Pancreas (tissue), 10 donors: Measurements from ENCODE around the gene RUNDC1. TPM values are rescaled to one million over a fixed set of nuclear protein-coding genes. Genes with fewer than 3 reads are reported as not detected.
"Not testable (repeated sequence)": the region's sequence is repeated elsewhere in the genome, so short reads cannot be mapped to it uniquely, and the experiment has no call there.

Source experiments
- ATAC-seq, 4 donors: fragments of 200-7000 bp; cut with Tn5 transposase; one replicate each; pipeline versions ENCODE4 v1.8.0 to v1.9.1; 2020; ENCODE audit warnings: mild to moderate bottlenecking in 4 of 4, moderate library complexity in 4 of 4
- DNase-seq, 6 donors: peaks; one replicate each; pipeline ENCODE4 v3.0.0-alpha.2; 2020
- FAIRE-seq: peaks from 2 replicates; lab custom pipeline; 2012; peaks lifted over from hg19 to GRCh38; lab: Jason Lieb, UNC
- H3K27ac ChIP-seq, 4 donors: fragments of 200-600 bp; sonication (generic); 1 replicate in 3 of 4; 2 replicates in 1 of 4; pipeline versions ENCODE4 v1.5.0 to v1.8.0; 2020
- H3K27me3 ChIP-seq, 4 donors: fragments of 200-600 bp; one replicate each; pipeline ENCODE4 v1.8.0; 2021
- H3K36me3 ChIP-seq, 3 donors: fragments of 200-600 bp; sonication (generic) in 1 of 3; one replicate each; pipeline versions ENCODE4 v1.5.0 to v1.8.0; 2020 to 2021
- H3K4me1 ChIP-seq, 3 donors: fragments of 200-600 bp; one replicate each; pipeline ENCODE4 v1.8.0; 2021
- H3K4me3 ChIP-seq, 4 donors: fragments of 200-600 bp; sonication (generic) in 2 of 4; one replicate each; pipeline versions ENCODE4 v1.5.0 to v1.8.0; 2020 to 2021
- H3K9me3 ChIP-seq, 4 donors: fragments of 200-600 bp; one replicate each; pipeline ENCODE4 v1.8.0; 2021
- CTCF ChIP-seq, 4 donors: fragments of 200-600 bp; sonication (generic) in 3 of 4; IDR thresholded peaks; one replicate each; pipeline versions ENCODE4 v1.5.0 to v1.8.0; 2021; ENCODE audit warnings: antibody characterized with exemption in 4 of 4
- WGBS, 2 donors: extraction: QIAGEN DNeasy Blood & Tissue Kit; methylation state at CpG; one replicate each; pipeline ENCODE4 v1.1.7; 2013; 5-methylcytosine and 5-hydroxymethylcytosine counted together
- intact Hi-C, 3 donors: fragments of 100-400 bp; cut with DNase I; formaldehyde crosslinking; loops; one replicate each; pipeline versions ENCODE4 v1.11.1 to v1.14.2; 2022
- polyA plus RNA-seq, 2 donors: library from polyadenylated mRNA; stranded (reverse); fragments of 200-250 nt; gene quantifications; one replicate each; pipeline ENCODE4 v1.2.3, GENCODE V29; 2013
- total RNA-seq, 6 donors: library from RNA; stranded (reverse); fragmentation: NEBNext Ultra II Directional in 4 of 6; extraction: Animal tissue kit (Norgen Biotek cat#: 25700) in 4 of 6; gene quantifications; one replicate each; pipeline versions ENCODE4 v1.2.1 to v1.2.4, GENCODE V29; 2021 to 2023
- donor health status: healthy with polysubstance abuse.
- donor health status: DM: no; HTN: no; CAD: no; lungs with moderate emphysema.
- donor health status: DM: no; HTN: no; CAD: no.
- donor health status: control.
- donor health status: control.
- donor health status: Bipolar disorder and iron deficiency.
- donor health status: DM: yes; HTN: yes; CAD: no.
- donor health status: DM: no; HTN: no; CAD: no.
- donor health status: DM: no; HTN: no; CAD: no.
- donor health status: DM: yes; HTN: yes; CAD: no.

RUNDC1 gene
- total and polyA plus RNA-seq, 8 donors: 6.3 to 12.1 (median 8.7) TPM

DNA sequence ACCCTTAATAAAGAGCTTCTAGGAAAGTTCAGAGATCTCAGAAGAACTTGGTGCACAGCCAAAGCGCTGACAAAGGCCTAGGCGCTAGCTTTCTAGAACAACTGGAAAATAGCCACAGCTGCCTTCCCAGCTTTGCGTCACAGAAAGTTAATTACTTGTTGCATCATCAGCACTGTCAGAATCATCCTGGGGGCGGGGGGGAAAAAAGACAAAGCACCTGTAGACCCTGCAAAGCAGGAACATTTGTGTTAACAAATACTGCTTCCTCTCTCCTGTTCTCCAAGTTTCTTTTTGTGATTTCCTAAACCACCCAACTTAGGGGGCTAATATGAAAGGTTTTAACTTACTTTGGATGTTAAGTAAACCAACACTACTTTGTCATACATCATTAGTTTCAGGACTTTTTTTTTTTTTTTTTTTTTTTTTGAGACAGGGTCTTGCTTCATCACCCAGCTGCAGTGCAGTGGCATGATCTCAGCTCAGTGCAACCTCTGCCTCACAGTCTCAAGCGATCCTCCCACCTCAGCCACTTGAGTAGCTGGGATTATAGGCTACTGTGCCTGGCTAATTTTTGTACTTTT is 11.3 kb upstream of the RUNDC1 start:
- intact Hi-C loops: no loop called here
- Histone ChIP-seq H3K4me3 (no peak overlapping the region), H3K9me3 (no peaks in the 10 kb centered on the region), H3K4me1 (no peaks in the 10 kb centered on the region), H3K27ac (no peak overlapping the region), H3K36me3 (no peaks in the 10 kb centered on the region), H3K27me3 (no peaks in the 10 kb centered on the region)
- DNase-seq (no peak), ATAC-seq (no peak), FAIRE-seq (no peak)
- WGBS, 2 donors: 39 to 40% methylated on average over 5 of the region's 5 CpGs
- TF ChIP-seq CTCF (IDR thresholded peaks at IDR 0.05): no peak

DNA sequence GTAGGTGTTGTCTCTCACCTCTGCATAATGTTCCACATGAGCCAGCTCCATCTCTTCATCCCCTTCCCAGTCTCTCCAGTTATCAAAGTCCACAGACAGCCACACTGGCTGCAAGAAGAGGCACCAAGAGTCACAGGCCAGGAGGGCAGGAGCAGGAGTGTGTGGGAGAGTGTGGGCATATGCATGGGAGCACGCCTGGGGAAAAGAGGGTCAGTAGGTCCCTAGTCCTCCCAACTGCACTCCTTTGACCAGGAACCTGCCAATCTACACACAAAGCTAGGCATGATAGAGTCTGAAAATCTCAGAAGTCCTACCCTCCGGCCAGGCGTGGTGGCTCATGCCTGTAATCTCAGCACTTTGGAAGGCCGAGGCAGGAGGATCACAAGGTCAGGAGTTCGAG is 8.8 kb upstream of the RUNDC1 start:
- no peak for TF ChIP-seq CTCF (IDR thresholded peaks at IDR 0.05)
- no peaks in the 10 kb centered on the region for H3K36me3 ChIP-seq
- H3K4me1 ChIP-seq: no peaks in the 10 kb centered on the region
- no peak for DNase-seq
- no peaks in the 10 kb centered on the region for H3K9me3 ChIP-seq
- intact Hi-C loops: no loop called here
- H3K27me3 ChIP-seq: no peaks in the 10 kb centered on the region
- no peak for FAIRE-seq
- ATAC-seq: no peak
- H3K27ac ChIP-seq: no peak overlapping the region
- 74 to 83% methylated on average over 5 of the region's 5 CpGs for WGBS, 2 donors
- H3K4me3 ChIP-seq: no peak overlapping the region

- ATAC-seq, H3K27me3 ChIP-seq, H3K27ac ChIP-seq, H3K4me3 ChIP-seq, intact Hi-C loops, H3K36me3 ChIP-seq, FAIRE-seq, H3K9me3 ChIP-seq, H3K4me1 ChIP-seq, DNase-seq: not testable (repeated sequence)
- 71 to 77% methylated on average over 5 to 13 of the region's 18 CpGs for WGBS, 2 donors
Measured at GRCh38 chr17:42973323-42973722, 7.0 kb upstream of the RUNDC1 start.

DNA sequence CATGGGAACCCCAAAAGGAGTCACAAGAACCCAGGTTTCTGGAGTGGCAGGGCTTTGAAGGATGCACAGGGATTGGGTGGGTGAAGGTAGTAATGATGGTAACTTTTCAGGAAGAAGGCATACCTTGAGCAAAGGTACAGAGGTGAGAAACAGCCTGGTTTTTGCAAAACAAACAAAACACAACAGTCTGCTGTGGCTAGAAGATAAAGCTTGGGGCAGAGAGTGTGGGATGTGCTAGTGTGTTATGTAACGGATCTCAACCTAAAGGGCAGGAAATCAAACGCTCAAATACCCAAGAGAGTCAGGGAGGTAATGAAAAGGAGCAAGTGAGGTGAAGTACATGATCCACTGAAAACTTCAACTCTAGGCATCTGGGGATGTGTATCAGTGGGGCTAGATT is 5.1 kb upstream of the RUNDC1 start:
- H3K9me3 ChIP-seq: no peaks in the 10 kb centered on the region
- H3K27ac ChIP-seq: no peak overlapping the region
- DNase-seq (no peak), ATAC-seq (no peak), FAIRE-seq (no peak)
- intact Hi-C loops: no loop called here
- H3K4me3 ChIP-seq: no peak overlapping the region
- H3K36me3 ChIP-seq: no peaks in the 10 kb centered on the region
- peaks cover 0 to 7% (median 0%) of the 10 kb centered on the region in 3 donors for H3K4me1 ChIP-seq
- no peaks in the 10 kb centered on the region for H3K27me3 ChIP-seq
- no peak for TF ChIP-seq CTCF (IDR thresholded peaks at IDR 0.05)
- 44 to 50% methylated on average over 2 of the region's 2 CpGs for WGBS, 2 donors

DNA sequence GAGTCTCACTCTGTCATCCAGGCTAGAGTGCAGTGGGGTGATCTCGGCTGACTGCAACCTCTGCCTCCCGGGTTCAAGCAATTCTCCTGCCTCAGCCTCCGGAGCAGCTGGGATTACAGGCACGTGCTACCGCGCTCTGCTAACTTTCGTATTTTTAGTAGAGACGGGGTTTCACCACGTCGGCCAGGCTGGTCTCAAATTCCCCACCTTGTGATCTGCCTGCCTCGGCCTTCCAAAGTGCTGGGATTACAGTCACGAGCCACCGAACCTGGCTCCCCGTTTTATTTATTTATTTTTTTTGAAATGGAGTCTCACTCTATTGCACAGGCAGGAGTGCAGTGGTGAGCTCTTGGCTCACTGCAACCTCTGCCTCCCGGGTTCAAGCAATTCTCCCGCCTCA is 4.7 kb upstream of the RUNDC1 start:
- H3K9me3 ChIP-seq, intact Hi-C loops, H3K27me3 ChIP-seq, ATAC-seq, H3K36me3 ChIP-seq, H3K4me3 ChIP-seq, H3K4me1 ChIP-seq, H3K27ac ChIP-seq, DNase-seq, FAIRE-seq: not testable (repeated sequence)
- WGBS, 2 donors: 83 to 89% methylated on average over 16 of the region's 16 CpGs

GRCh38 chr17:42979511-42980273 is 673 bp upstream of the RUNDC1 start, which contains the start of gene PTGES3L:
TSS of gene PTGES3L (minus strand) at chr17:42980080. CDS start at chr17:42980053, 27 bp downstream.
- TF ChIP-seq CTCF (IDR thresholded peaks at IDR 0.05): no peak
- DNase-seq (peak in 3 of 6 donors; percentile 32 to 41 (median 38)), ATAC-seq (peak; percentile 21 to 39 (median 28)), FAIRE-seq (no peak)
- Histone ChIP-seq H3K27me3 (no peaks in the 10 kb centered on the region), H3K9me3 (no peaks in the 10 kb centered on the region), H3K27ac (peak within 1 kb of the TSS; percentile 68 to 85 (median 76)), H3K4me1 (peaks cover 0 to 17% (median 16%) of the 10 kb centered on the region in 3 donors), H3K4me3 (peak within 1 kb of the TSS; percentile 68 to 90 (median 86)), H3K36me3 (no peaks in the 10 kb centered on the region)
- intact Hi-C loops: no loop called here
- WGBS, 2 donors: 36 to 37% methylated on average over 21 of the region's 21 CpGs
